NCI-H2029 (cell line): ENCODE results near the gene AP2A1.
A peak's percentile ranks its signal among the peaks of the same experiment; 100 is the strongest.

ENCODE experiments used
- DNase-seq: peaks from one replicate; lab custom pipeline; 2025; lab: John Stamatoyannopoulos, UW

The AP2A1 gene

GRCh38 chr19:49766007-49766929, 533 bp upstream of the AP2A1 start:
- peak; percentile 99 for DNase-seq

- DNase-seq, result no peak
Measured at GRCh38 chr19:49767381-49767780, 580 bp downstream of the AP2A1 start.

GRCh38 chr19:49767967-49768581, 1.3 kb downstream of the AP2A1 start:
- DNase-seq, result no peak

GRCh38 chr19:49770529-49770928, 3.7 kb downstream of the AP2A1 start:
- no peak for DNase-seq

- no peak for DNase-seq
Measured at GRCh38 chr19:49771674-49772139, 4.9 kb downstream of the AP2A1 start.

- DNase-seq, result no peak
Measured at GRCh38 chr19:49772850-49773432, 6.1 kb downstream of the AP2A1 start.

GRCh38 chr19:49773663-49774350, 7.0 kb downstream of the AP2A1 start:
- DNase-seq, result no peak

GRCh38 chr19:49774969-49775368, 8.2 kb downstream of the AP2A1 start:
- no peak for DNase-seq

- no peak for DNase-seq
Measured at GRCh38 chr19:49775742-49776370, 9.1 kb downstream of the AP2A1 start.

- no peak for DNase-seq
Measured at GRCh38 chr19:49776371-49776764, 9.6 kb downstream of the AP2A1 start.

- DNase-seq, result no peak
Measured at GRCh38 chr19:49779731-49780555, 13.1 kb downstream of the AP2A1 start.

- DNase-seq, result no peak
Measured at GRCh38 chr19:49780861-49781260, 14.1 kb downstream of the AP2A1 start.

GRCh38 chr19:49781394-49781793, 14.6 kb downstream of the AP2A1 start:
- no peak for DNase-seq

- no peak for DNase-seq
Measured at GRCh38 chr19:49782515-49782914, 15.7 kb downstream of the AP2A1 start.

GRCh38 chr19:49786376-49786820, 19.6 kb downstream of the AP2A1 start:
- DNase-seq, result no peak

- DNase-seq, result no peak
Measured at GRCh38 chr19:49787746-49788145, 20.9 kb downstream of the AP2A1 start.

- no peak for DNase-seq
Measured at GRCh38 chr19:49788857-49789256, 22.1 kb downstream of the AP2A1 start.

- no peak for DNase-seq
Measured at GRCh38 chr19:49790866-49791265, 24.1 kb downstream of the AP2A1 start.

GRCh38 chr19:49791776-49792445, 25.1 kb downstream of the AP2A1 start:
- DNase-seq, result no peak

GRCh38 chr19:49792829-49793560, 26.2 kb downstream of the AP2A1 start:
- no peak for DNase-seq
